ENCODE data around the gene DCAF8. TPM values are rescaled to one million over a fixed set of nuclear protein-coding genes. Genes with fewer than 3 reads are reported as not detected.

The DCAF8 gene
- total RNA-seq, 4 donors from 2014 or later = 103 to 198 (median 154) TPM

DNA sequence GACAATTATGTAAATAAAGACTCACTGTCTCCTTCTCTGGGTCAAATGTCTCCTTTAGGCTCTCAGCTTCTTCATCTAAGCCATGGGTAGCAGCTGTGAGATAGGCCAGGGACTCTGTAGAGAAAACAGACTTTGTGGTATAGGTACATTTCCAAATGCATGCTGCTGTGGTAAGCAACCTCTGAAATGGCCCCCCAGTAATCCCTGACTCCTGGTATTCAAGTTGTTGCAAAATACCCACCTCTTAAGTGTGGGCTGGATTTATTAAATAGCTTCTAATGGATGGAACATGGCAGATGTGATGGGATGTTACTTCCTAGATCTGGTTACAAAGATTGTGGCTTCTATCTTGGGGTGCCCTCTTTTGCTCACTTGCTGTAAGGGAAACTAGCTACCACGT, 33.7 kb upstream of the DCAF8 start:
- TF ChIP-seq, protein P1, sequence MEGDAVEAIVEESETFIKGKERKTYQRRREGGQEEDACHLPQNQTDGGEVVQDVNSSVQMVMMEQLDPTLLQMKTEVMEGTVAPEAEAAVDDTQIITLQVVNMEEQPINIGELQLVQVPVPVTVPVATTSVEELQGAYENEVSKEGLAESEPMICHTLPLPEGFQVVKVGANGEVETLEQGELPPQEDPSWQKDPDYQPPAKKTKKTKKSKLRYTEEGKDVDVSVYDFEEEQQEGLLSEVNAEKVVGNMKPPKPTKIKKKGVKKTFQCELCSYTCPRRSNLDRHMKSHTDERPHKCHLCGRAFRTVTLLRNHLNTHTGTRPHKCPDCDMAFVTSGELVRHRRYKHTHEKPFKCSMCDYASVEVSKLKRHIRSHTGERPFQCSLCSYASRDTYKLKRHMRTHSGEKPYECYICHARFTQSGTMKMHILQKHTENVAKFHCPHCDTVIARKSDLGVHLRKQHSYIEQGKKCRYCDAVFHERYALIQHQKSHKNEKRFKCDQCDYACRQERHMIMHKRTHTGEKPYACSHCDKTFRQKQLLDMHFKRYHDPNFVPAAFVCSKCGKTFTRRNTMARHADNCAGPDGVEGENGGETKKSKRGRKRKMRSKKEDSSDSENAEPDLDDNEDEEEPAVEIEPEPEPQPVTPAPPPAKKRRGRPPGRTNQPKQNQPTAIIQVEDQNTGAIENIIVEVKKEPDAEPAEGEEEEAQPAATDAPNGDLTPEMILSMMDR (IDR thresholded peaks at IDR 0.05; ENCODE audit: low read depth) = no peak

DNA sequence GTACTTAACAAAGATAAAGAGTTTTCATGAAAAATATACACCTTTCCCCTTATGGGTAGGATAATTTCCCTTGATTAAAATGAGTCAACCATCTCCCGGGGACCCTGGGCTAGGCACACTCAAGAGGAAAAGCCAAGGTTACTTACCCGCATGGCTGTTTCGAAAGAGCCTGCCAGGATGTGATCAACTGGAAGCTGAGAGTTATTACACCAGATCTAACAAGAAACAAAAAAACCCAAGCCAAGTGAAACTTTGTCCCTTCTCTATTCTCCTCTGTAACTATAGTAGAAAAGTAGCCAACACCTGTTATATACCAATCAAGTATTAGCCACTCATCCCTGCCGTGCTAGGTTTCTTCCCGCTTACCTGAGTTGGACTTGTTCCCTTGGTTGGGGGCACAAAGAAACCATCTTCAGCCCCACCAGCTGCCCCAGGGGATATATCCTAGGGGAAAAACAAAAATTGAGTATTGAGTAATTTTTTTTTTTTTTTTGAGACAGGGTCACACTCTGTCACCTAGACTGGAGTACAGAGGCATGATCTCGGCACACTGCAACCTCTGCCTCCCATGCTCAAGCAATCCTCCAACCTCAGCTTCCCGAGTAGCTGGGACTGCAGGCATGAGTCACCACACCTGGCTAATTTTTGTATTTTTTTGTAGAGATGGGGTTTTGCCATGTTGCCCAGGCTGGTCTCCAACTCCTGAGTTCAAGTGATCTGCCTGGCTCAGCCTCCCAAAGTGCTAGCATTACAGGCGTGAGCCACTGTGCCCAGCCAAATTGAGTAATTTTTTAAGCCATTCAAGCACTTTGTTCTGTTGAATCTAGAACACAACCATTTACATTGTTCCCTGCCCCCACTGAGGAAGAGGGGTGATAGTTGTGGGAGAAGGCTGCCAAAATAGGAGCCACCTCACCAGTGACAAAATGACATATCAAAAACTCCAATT, 30.9 kb upstream of the DCAF8 start:
- TF ChIP-seq, protein P1 (IDR thresholded peaks at IDR 0.05; ENCODE audit: low read depth) = no peak

DNA sequence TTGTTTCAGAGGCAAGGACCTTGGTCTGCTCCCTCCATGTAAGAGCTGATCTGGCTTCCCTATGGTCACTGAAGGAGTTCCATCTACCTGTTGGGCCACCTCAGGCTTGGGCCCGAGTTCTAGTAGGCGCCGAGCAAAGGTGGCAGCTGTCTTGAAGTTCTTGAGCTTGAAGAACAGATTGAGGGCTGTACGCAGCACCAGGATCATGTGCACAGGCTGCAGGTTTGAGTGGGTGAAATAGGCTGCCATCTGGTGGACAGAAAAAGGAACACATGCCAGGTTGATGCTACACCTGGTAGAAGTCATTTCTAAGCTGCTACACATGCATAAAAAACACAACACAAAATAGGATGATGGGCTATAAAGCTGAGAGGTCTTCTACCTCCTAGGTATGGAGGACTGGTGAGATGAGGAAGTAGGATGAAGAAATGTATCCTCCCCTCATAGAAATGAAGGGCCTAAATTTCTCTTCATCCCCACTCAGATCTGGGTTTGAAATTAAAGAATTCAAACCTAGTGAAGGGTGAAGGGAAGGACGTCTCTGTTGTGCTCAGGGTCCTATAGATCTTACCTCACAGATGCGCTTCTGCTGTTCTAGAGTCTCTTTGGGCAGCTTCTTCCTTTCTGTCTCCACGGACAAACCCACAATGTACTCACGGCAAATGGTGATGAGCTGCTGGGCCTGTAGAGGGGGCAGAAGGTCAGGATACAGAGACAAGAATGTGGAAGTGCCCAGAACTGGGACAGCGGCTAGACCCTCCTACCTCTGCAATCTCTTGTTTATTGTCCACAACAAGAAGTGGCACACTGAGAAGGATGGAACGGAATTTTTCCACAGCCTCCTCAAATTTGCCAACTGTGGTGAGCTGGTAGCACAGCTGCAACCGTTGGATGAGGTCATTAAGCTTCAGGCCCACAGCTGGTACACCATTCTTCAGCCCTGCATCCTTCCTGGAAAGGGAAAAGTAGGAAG, 29.2 kb upstream of the DCAF8 start:
- TF ChIP-seq, protein P1 (IDR thresholded peaks at IDR 0.05; ENCODE audit: low read depth) = no peak

DNA sequence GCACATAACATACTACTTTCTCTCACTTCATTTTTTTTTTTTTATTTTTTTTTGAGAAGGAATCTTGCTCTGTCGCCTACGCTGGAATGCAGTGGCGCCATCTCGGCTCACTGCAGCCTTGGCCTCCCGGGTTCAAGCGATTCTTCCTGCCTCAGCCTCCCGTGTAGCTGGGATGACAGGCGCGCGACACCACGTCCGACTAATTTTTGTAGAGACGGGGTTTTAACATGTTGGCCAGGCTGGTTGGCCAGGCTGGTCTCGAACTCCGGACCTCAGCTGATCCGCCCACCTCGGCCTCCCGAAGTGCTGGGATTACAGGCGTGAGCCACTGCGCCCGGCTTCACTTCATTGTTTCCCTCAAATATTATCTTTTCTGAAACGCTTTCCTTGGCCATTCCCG, 23.2 kb upstream of the DCAF8 start:
- TF ChIP-seq, protein P1 (IDR thresholded peaks at IDR 0.05; ENCODE audit: low read depth) = no peak

DNA sequence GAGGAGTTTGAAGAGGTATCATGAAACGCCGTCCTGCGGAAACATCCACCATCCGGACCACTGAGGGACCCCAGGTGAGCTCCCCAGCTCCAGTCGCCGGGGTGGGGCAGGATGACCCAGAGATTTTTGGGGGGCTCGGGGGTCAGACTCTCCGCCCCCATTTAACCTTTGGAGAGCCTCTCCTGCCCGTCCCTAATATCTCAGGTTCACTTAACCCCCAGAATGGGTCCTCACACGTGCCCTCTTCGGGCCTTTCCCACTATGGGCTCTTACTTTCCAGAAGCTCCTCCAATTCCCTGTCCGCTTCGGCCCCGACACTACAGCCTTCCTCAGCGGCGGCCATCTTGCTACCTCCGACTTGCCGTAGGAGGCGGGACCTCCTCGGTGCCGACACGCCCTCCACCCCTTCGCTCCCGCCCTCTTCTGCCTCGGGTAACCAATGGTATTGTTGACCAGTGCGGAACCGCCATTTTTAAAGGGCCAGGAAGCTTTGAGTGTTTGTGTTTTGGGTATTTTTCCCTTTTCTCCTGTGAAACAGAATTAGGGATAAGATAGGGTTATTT, 22.5 kb upstream of the DCAF8 start, which contains the start of gene PEX19:
Gene PEX19 (minus strand): TSS at position 352 of the 563 bp plus-strand sequence. CDS start 9 bp downstream, at position 343.
- TF ChIP-seq, protein P1 (IDR thresholded peaks at IDR 0.05; ENCODE audit: low read depth) = no peak

DNA sequence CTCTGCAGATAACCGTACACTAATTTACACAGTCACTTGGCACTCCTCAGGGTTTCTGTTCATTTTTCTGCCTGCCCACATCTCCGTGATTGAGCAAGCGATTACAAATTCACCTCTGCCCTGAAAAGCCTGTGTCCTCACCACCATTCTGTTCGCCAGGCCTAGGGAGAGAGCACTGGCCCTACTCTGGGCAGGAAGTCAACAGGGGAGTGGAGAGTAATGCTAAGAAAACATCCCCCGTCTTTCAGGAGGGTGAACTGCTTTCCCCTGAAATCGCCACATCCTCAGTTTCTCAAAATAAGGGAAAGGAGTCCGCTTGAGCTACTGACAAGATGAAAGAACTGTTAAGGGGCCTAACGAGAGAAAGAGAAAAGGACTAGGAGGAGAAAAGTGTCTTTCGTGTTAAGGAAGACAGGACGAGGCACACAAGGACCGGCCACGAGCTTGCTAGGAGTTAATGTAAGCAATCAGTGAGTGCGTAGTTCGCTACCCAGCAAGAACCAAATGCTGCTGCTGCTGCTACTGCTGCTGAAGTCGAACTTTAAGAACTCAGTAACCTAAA, 22.0 kb upstream of the DCAF8 start:
- TF ChIP-seq, protein P1 (IDR thresholded peaks at IDR 0.05; ENCODE audit: low read depth) = no peak

Data from subcutaneous adipose tissue (tissue), 4 donors.